Esophagus muscularis mucosa (tissue), 4 donors: ENCODE data around the gene COL4A1.
A peak's percentile ranks its signal among the peaks of the same experiment; 100 is the strongest.

Experiments
- EP300 ChIP-seq: sonication (generic); formaldehyde crosslinking; IDR thresholded peaks from one replicate; pipeline ENCODE4 v1.6.1; 2017; ENCODE audit warnings: antibody characterized with exemption
- POLR2A ChIP-seq: fragments of 450-650 bp; IDR thresholded peaks from one replicate; pipeline ENCODE4 v1.6.1; 2017; ENCODE audit warnings: antibody characterized with exemption, moderate library complexity, mild to moderate bottlenecking, low read depth
- POLR2AphosphoS5 ChIP-seq, 2 donors: sonication (generic); formaldehyde crosslinking; IDR thresholded peaks; one replicate each; pipeline ENCODE4 v1.6.1; 2017; ENCODE audit warnings: antibody characterized with exemption in 2 of 2
- TF ChIP-seq, protein P1 (sequence below), 3 experiments: fragments of 200-600 bp in 2 of 3; fragments of 450-650 bp in 1 of 3; sonication (generic) in 2 of 3; IDR thresholded peaks; one replicate each; pipeline ENCODE4 v1.5.1; 2017 to 2019; ENCODE audit warnings: antibody characterized with exemption in 3 of 3, mild to moderate bottlenecking in 2 of 3, moderate library complexity in 1 of 3

DNA sequence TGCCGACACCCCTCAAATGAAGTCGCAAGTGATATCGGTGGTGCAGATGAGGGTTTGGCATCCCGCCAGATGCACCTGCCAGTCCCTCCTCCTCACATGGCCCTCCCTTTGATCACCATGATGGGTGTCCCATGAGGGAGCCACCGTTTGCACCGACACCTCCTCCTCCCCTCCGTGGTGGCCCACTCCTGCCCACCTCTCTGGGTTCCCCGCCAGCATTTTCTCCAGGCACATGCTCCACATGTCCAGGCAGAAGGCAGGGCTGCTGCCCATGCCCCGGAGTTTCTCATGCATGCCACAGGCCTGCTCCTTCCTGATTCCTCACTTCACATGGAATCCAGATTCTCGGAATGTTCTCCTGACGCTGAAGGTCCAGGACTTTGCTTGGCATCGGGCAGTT, 49.4 kb upstream of the COL4A1 start:
- TF ChIP-seq POLR2A = no peak
- TF ChIP-seq, protein P1, sequence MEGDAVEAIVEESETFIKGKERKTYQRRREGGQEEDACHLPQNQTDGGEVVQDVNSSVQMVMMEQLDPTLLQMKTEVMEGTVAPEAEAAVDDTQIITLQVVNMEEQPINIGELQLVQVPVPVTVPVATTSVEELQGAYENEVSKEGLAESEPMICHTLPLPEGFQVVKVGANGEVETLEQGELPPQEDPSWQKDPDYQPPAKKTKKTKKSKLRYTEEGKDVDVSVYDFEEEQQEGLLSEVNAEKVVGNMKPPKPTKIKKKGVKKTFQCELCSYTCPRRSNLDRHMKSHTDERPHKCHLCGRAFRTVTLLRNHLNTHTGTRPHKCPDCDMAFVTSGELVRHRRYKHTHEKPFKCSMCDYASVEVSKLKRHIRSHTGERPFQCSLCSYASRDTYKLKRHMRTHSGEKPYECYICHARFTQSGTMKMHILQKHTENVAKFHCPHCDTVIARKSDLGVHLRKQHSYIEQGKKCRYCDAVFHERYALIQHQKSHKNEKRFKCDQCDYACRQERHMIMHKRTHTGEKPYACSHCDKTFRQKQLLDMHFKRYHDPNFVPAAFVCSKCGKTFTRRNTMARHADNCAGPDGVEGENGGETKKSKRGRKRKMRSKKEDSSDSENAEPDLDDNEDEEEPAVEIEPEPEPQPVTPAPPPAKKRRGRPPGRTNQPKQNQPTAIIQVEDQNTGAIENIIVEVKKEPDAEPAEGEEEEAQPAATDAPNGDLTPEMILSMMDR (IDR thresholded peaks at IDR 0.05) = no peak
- TF ChIP-seq EP300 = no peak
- peak; percentile 13 to 66 for TF ChIP-seq POLR2AphosphoS5 (IDR thresholded peaks at IDR 0.05)
